Loucy (cell line): ENCODE measurements around the gene TRAPPC6A.

Experiments used
- H2AFZ ChIP-seq: fragments of 200-600 bp; sonication (generic); 2 replicates; pipeline ENCODE4 v1.6.0; 2016; ENCODE audit warnings: antibody characterized with exemption, mild to moderate bottlenecking, low read length, moderate library complexity
- H3F3A ChIP-seq: fragments of 200-600 bp; 2 replicates; pipeline ENCODE4 v1.6.0; 2016; ENCODE audit warnings: antibody characterized with exemption, low read depth, mild to moderate bottlenecking
- H3K27me3 ChIP-seq: fragments of 200-600 bp; sonication (generic); 2 replicates; pipeline ENCODE4 v1.6.1; 2014; ENCODE audit warnings: low read length, mild to moderate bottlenecking; ENCODE audit not compliant: insufficient read depth, poor library complexity, severe bottlenecking
- H3K36me3 ChIP-seq: fragments of 200-600 bp; sonication (generic); 2 replicates; pipeline ENCODE4 v1.6.1; 2016; ENCODE audit warnings: low read length; ENCODE audit not compliant: insufficient read depth
- H3K4me1 ChIP-seq: fragments of 200-600 bp; sonication (generic); 2 replicates; pipeline ENCODE4 v1.5.1; 2014; ENCODE audit warnings: low read length, mild to moderate bottlenecking; ENCODE audit not compliant: insufficient read depth, poor library complexity, severe bottlenecking
- H3K4me2 ChIP-seq: fragments of 200-600 bp; sonication (generic); 2 replicates; pipeline ENCODE4 v1.6.0; 2014; ENCODE audit warnings: antibody characterized with exemption, low read length, low read depth, mild to moderate bottlenecking; ENCODE audit not compliant: poor library complexity, severe bottlenecking
- H3K4me3 ChIP-seq: fragments of 200-600 bp; sonication (generic); 2 replicates; pipeline ENCODE4 v1.5.1; 2014; ENCODE audit warnings: low read length, mild to moderate bottlenecking, mixed read lengths; ENCODE audit not compliant: poor library complexity, severe bottlenecking
- H3K79me2 ChIP-seq: fragments of 200-600 bp; sonication (generic); 2 replicates; pipeline ENCODE4 v1.6.1; 2014; ENCODE audit warnings: low read length; ENCODE audit not compliant: insufficient read depth
- H3K9ac ChIP-seq: fragments of 200-600 bp; sonication (generic); 2 replicates; pipeline ENCODE4 v1.6.0; 2014; ENCODE audit warnings: mild to moderate bottlenecking, low read depth, low read length, moderate library complexity; ENCODE audit not compliant: poor library complexity, severe bottlenecking
- H3K9me2 ChIP-seq: fragments of 200-600 bp; sonication (generic); replicated peaks from 2 replicates; pipeline ENCODE4 v1.6.1; 2016; ENCODE audit warnings: low read depth, low read length, mixed read lengths
- H3K9me3 ChIP-seq: fragments of 200-600 bp; sonication (generic); 2 replicates; pipeline ENCODE4 v1.6.1; 2014; ENCODE audit warnings: mild to moderate bottlenecking, antibody characterized with exemption, low read length, low read depth; ENCODE audit not compliant: insufficient read depth
- H4K20me1 ChIP-seq: fragments of 200-600 bp; sonication (generic); 2 replicates; pipeline ENCODE4 v1.6.0; 2014; ENCODE audit warnings: antibody characterized with exemption, low read length, mild to moderate bottlenecking; ENCODE audit not compliant: insufficient read depth, poor library complexity, severe bottlenecking
- EZH2phosphoT487 ChIP-seq: fragments of 200-600 bp; IDR thresholded peaks from 2 replicates; pipeline ENCODE4 v1.6.1; 2018; ENCODE audit warnings: antibody characterized with exemption, mild to moderate bottlenecking, moderate library complexity, borderline replicate concordance
- TF ChIP-seq, protein P1 (sequence below): fragments of 200-600 bp; sonication (generic); conservative IDR thresholded peaks from 2 replicates; pipeline ENCODE4 v1.5.1; 2014; ENCODE audit warnings: mild to moderate bottlenecking, antibody characterized with exemption, low read length

The TRAPPC6A gene

DNA sequence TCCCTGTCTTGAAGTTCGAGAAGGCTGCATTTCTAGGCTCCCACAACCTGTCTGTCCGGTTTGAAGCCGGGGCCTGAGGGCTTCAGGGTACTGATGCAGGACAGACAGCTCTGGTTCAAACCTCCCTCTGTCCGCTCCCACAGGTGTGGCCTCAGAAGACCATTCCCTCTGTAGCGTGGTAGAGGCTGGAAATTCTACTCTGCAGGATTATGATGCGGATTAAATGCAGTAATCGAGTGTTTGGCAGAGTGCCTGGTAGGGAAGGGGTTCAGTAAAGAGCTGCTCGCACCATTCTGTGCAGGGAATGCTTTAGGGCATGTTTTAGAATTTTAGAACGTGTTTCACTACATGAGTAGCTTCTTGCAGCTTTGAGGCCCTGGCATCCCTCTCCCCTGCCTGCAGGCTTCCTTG lies 54.6 kb downstream of the TRAPPC6A start:
- H3K36me3 ChIP-seq, result peaks cover 4% of the 10 kb centered on the region; the same call in 1 of the 2 replicates
- H3F3A ChIP-seq, result no peaks in the 10 kb centered on the region
- no peaks in the 10 kb centered on the region for H3K27me3 ChIP-seq
- no peak overlapping the region for H3K4me2 ChIP-seq
- H3K9me2 ChIP-seq, result no peaks in the 10 kb centered on the region
- no peak overlapping the region for H2AFZ ChIP-seq
- H3K9ac ChIP-seq, result no peak overlapping the region
- peaks cover 68% of the 10 kb centered on the region for H3K79me2 ChIP-seq
- H3K4me3 ChIP-seq, result no peak overlapping the region
- peaks cover 4% of the 10 kb centered on the region for H3K4me1 ChIP-seq
- H3K9me3 ChIP-seq, result no peaks in the 10 kb centered on the region
- H4K20me1 ChIP-seq, result peaks cover 16% of the 10 kb centered on the region
- TF ChIP-seq, protein P1, sequence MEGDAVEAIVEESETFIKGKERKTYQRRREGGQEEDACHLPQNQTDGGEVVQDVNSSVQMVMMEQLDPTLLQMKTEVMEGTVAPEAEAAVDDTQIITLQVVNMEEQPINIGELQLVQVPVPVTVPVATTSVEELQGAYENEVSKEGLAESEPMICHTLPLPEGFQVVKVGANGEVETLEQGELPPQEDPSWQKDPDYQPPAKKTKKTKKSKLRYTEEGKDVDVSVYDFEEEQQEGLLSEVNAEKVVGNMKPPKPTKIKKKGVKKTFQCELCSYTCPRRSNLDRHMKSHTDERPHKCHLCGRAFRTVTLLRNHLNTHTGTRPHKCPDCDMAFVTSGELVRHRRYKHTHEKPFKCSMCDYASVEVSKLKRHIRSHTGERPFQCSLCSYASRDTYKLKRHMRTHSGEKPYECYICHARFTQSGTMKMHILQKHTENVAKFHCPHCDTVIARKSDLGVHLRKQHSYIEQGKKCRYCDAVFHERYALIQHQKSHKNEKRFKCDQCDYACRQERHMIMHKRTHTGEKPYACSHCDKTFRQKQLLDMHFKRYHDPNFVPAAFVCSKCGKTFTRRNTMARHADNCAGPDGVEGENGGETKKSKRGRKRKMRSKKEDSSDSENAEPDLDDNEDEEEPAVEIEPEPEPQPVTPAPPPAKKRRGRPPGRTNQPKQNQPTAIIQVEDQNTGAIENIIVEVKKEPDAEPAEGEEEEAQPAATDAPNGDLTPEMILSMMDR, result no peak
- no peak for TF ChIP-seq EZH2phosphoT487

DNA sequence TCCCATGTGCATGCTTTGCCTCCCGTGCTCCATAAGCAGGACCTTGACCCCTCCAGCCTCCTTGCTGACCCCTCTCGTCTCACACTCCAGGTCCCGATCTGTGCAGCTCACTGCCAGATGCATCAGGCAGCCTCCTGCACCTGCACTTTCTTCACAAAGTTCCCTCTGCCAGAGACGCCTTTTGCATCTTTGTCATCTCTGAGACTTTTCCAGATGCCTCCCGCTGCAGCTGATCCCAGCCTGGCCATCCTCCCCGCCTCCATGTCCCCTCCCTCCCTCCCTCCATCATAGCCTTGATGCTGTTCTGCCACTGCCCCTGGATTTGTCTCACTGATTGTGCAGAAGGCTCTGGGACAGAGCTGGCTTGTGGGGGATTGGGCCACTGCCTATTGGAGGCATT lies 55.2 kb downstream of the TRAPPC6A start:
- Histone ChIP-seq H3K9me3 (no peaks in the 10 kb centered on the region), H3K4me3 (no peak overlapping the region), H3K4me2 (no peak overlapping the region), H4K20me1 (peaks cover 21% of the 10 kb centered on the region), H3K36me3 (peaks cover 4% of the 10 kb centered on the region; the same call in 1 of the 2 replicates), H2AFZ (no peak overlapping the region), H3K9me2 (no peaks in the 10 kb centered on the region), H3K9ac (no peak overlapping the region), H3K79me2 (peaks cover 74% of the 10 kb centered on the region), H3K27me3 (no peaks in the 10 kb centered on the region), H3F3A (no peaks in the 10 kb centered on the region), H3K4me1 (peaks cover 10% of the 10 kb centered on the region)
- TF ChIP-seq EZH2phosphoT487, result no peak
- TF ChIP-seq, protein P1, result no peak

DNA sequence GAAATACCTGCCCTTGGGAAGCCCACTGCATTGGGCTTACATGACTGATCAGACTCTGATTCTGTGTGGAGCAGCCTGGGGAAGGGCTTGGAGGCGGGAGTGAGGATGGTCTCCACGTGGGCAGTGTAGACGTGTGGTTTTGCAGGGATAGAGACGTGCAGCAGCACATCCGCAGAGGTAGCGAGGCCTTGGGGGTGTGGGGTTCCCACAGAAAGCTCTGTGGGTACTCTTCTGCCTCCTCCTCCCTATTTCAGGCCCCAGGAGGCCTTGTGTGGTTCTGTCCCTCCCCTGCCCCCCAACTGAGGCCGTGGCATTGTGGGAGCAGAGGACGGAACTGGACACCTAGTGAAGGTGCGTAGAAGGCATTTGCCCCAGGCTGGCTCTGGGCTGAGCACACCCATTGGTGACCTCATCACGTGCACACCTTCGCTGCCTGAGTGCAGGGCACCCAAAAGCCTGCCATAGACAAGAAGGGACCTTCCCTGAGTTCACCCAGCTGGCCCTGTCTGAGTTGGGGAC lies 56.2 kb downstream of the TRAPPC6A start:
- H3K4me3 ChIP-seq, result no peak overlapping the region
- H3K36me3 ChIP-seq, result peaks cover 4% of the 10 kb centered on the region; the same call in 1 of the 2 replicates
- H3F3A ChIP-seq, result no peaks in the 10 kb centered on the region
- no peak overlapping the region for H3K4me2 ChIP-seq
- no peaks in the 10 kb centered on the region for H3K9me2 ChIP-seq
- peaks cover 16% of the 10 kb centered on the region for H3K4me1 ChIP-seq
- H3K27me3 ChIP-seq, result no peaks in the 10 kb centered on the region
- peaks cover 70% of the 10 kb centered on the region for H3K79me2 ChIP-seq
- H2AFZ ChIP-seq, result no peak overlapping the region
- H3K9ac ChIP-seq, result no peak overlapping the region
- TF ChIP-seq, protein P1, result no peak
- no peak for TF ChIP-seq EZH2phosphoT487
- no peaks in the 10 kb centered on the region for H3K9me3 ChIP-seq
- peaks cover 27% of the 10 kb centered on the region for H4K20me1 ChIP-seq
